Ishikawa (cell line): ENCODE measurements around the gene NDC80.

Source experiments
- CEBPB ChIP-seq: IDR thresholded peaks from 2 replicates; pipeline ENCODE4 v1.6.1; 2012
- CREB1 ChIP-seq: IDR thresholded peaks from 2 replicates; pipeline ENCODE4 v1.6.1; 2012; ENCODE audit warnings: low read depth
- EGR1 ChIP-seq: IDR thresholded peaks from 2 replicates; pipeline ENCODE4 v1.6.1; 2012
- EP300 ChIP-seq: IDR thresholded peaks from 2 replicates; pipeline ENCODE4 v1.6.1; 2012; ENCODE audit warnings: borderline replicate concordance
- FOXM1 ChIP-seq: IDR thresholded peaks from 2 replicates; pipeline ENCODE4 v1.6.1; 2012; ENCODE audit warnings: low read depth, borderline replicate concordance
- NFIC ChIP-seq: IDR thresholded peaks from 2 replicates; pipeline ENCODE4 v1.6.1; 2012
- RAD21 ChIP-seq: IDR thresholded peaks from 2 replicates; pipeline ENCODE4 v1.6.1; 2012; ENCODE audit warnings: low read depth
- REST ChIP-seq: IDR thresholded peaks from 2 replicates; pipeline ENCODE4 v1.6.1; 2012; ENCODE audit warnings: low read depth, mild to moderate bottlenecking
- TAF1 ChIP-seq: IDR thresholded peaks from 2 replicates; pipeline ENCODE4 v1.6.1; 2012; ENCODE audit warnings: low read depth, mild to moderate bottlenecking
- TCF12 ChIP-seq: IDR thresholded peaks from 2 replicates; pipeline ENCODE4 v1.6.1; 2012; ENCODE audit warnings: low read depth
- TEAD4 ChIP-seq: IDR thresholded peaks from 2 replicates; pipeline ENCODE4 v1.6.1; 2012
- YY1 ChIP-seq: IDR thresholded peaks from 2 replicates; pipeline ENCODE4 v1.6.1; 2012; ENCODE audit warnings: low read depth
- ZBTB7A ChIP-seq: IDR thresholded peaks from 2 replicates; pipeline ENCODE4 v1.6.1; 2012; ENCODE audit warnings: low read depth
- TF ChIP-seq, protein P1 (sequence below): IDR thresholded peaks from 2 replicates; pipeline ENCODE4 v1.6.1; 2012
- TF ChIP-seq, protein P2 (sequence below): IDR thresholded peaks from 2 replicates; pipeline ENCODE4 v1.6.1; 2012

NDC80 gene

GRCh38 chr18:2531751-2532150, 39.6 kb upstream of the NDC80 start:
- TF ChIP-seq YY1, result no peak
- TF ChIP-seq TEAD4, result no peak
- no peak for TF ChIP-seq EGR1
- TF ChIP-seq EP300, result no peak
- TF ChIP-seq CREB1, result no peak
- no peak for TF ChIP-seq FOXM1
- TF ChIP-seq RAD21, result no peak
- TF ChIP-seq NFIC, result no peak
- no peak for TF ChIP-seq ZBTB7A
- no peak for TF ChIP-seq TCF12
- no peak for TF ChIP-seq TAF1
- TF ChIP-seq, protein P1, sequence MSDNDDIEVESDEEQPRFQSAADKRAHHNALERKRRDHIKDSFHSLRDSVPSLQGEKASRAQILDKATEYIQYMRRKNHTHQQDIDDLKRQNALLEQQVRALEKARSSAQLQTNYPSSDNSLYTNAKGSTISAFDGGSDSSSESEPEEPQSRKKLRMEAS, result no peak
- TF ChIP-seq CEBPB, result no peak
- TF ChIP-seq, protein P2, sequence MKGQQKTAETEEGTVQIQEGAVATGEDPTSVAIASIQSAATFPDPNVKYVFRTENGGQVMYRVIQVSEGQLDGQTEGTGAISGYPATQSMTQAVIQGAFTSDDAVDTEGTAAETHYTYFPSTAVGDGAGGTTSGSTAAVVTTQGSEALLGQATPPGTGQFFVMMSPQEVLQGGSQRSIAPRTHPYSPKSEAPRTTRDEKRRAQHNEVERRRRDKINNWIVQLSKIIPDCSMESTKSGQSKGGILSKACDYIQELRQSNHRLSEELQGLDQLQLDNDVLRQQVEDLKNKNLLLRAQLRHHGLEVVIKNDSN, result no peak
- no peak for TF ChIP-seq REST

DNA sequence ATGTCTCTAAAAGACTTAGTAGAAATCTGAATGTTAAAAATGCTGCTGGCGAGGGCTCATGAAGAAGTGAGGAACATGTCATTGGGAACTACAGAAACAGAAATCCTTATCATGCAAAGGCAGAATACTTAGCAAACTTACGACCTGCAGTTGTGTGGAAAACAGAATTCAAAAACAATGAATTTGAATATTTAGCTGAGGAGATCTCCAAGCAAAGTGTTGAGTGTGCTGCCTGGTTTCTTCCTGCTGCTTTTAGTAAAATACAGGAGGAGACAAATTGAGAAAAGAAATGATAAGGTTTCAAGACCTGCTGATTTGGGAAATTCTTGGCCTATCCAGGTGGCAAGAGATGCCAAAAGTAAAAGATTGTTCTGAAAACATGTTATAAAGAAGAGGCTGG, 38.6 kb upstream of the NDC80 start:
- TF ChIP-seq TAF1 (no peak), CEBPB (no peak), NFIC (no peak), YY1 (no peak), TCF12 (no peak), RAD21 (no peak), TEAD4 (no peak), ZBTB7A (no peak), REST (no peak), FOXM1 (no peak), CREB1 (no peak), EP300 (no peak), EGR1 (no peak)
- TF ChIP-seq, protein P2, result no peak
- TF ChIP-seq, protein P1, result no peak

DNA sequence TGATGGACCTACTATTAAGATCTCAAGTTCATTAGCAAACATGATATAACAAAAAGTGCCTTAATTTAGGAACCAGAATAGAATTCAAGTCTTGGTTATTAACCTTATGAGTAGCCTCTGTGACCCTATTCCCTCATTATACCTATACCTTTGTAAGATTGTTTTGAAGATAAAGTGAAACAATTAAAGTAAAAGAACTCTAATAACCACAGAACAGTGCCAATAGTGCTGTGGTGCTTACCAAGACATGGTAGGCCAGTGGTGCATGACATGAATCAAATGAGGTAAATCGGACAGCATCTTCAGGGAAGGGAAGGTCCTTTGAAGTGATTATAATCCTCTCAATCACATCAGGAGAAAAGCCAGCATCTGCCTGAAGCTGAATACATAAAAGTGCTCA, 36.5 kb upstream of the NDC80 start:
- TF ChIP-seq EGR1, result no peak
- no peak for TF ChIP-seq ZBTB7A
- no peak for TF ChIP-seq RAD21
- no peak for TF ChIP-seq NFIC
- no peak for TF ChIP-seq EP300
- TF ChIP-seq, protein P2, result no peak
- TF ChIP-seq REST, result no peak
- no peak for TF ChIP-seq TEAD4

DNA sequence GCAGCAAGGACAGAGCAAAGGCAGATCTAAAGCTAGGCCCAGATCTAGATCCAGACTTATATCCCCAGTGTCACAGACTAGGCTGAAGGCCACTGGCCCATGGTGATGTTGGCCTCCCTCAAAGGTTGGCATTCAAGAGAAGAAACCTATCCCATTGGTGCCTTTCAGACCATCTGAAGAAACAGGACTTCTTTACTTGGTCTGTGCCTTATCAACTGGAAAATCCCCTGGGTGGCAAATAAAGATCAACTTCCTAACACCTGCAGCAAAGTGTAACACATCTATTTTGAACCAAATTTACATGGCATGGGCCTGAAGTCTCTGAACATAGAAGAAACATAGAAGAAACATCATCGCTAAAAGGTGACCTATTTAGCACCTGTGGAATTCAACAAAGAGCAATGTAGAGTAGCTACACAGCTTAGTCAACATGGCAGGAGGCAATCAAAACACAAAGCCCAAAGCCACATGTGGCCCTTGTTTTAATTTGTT, 35.9 kb upstream of the NDC80 start:
- TF ChIP-seq FOXM1, result no peak
- no peak for TF ChIP-seq ZBTB7A
- TF ChIP-seq RAD21, result no peak
- no peak for TF ChIP-seq EGR1
